Stimulated activated naive CD4-positive, alpha-beta T cell treated with Interleukin-2 at 50 U/mL for 16 hours (primary cell): ENCODE data around the gene SV2A.
"Not testable (repeated sequence)": the region's sequence is repeated elsewhere in the genome, so short reads cannot be mapped to it uniquely, and the experiment has no call there.

Experiments
- DNase-seq: peaks from one replicate; lab custom pipeline; 2025; lab: John Stamatoyannopoulos, UW

The SV2A gene

GRCh38 chr1:149886396-149887195 lies 31.0 kb downstream of the SV2A start:
- DNase-seq, result peak; percentile 80

GRCh38 chr1:149886121-149886395 lies 31.6 kb downstream of the SV2A start:
- DNase-seq, result peak; percentile 40

- peak; percentile 67 for DNase-seq
These were observed 32.1 kb downstream of the SV2A start for GRCh38 chr1:149885339-149886120.

DNA sequence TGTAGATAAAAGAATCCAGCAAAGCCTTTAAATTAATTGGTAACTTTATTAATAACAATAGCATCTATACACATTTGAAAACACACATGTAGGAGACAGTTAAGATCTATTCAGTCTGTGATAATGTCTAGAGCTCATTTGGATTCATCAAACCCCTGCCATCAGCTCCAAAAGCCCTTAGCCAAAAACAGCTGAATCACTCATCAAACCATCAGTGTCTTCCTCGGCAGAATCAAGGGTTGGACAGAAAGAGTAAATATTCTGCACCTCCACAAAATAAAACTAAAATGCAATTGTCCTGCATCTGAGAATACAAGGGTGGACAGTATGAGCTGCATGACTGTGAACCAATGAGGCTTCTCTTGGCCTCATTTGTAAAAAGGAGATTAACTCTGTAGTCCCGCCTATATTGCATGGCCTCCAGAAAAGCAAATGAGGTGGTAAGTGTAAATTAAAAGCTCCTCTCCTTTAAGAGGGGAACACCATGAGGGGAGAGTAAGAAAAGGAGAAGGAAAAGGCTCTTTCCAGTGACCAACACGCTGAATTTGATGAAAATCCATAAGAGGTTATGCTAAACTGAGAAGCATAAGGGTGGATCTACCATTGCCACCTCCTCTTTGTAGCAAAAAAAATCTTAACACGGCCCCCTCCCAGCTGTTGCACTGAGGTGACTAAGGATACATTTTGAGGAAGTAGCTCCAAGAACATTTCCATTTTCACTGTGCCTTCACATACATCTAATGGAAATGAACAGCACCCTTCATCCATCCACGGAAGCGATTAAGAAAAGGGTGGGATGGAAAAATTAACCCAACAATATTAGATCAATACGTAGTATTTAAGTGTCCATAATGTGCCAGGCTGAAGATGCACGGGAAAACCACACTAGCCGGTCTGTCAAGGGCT lies 33.0 kb downstream of the SV2A start:
- no peak for DNase-seq

DNA sequence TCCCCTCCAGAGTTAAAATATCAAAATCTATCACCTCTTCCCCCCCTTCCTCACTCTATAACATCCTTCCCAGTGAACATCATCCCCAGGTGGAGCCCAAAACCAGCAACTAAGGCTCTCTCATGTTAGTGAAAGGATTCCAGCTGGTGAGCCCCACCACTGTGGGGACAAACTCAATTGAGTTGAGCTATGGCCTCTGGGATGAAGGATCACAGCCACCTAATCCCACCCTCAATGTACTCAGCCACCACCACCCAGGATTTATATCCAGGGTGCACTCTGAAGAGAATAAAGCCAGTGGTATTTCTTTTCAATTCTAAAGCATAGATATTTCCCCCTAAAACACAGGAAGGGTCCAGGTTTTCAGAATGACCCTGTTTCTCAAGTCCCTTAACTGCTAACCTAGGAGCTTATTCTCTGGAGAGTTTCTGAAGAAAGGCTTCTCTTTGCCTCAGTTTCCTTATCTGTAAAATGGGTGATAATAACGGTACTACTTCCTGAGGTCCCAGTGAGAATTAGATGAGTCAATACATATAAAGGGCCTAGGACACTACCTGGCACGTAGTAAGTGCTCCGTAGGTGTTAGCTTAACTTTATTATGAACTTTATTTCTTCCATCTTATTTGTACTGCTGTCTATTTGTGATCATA lies 33.9 kb downstream of the SV2A start:
- DNase-seq, result no peak

- no peak for DNase-seq
These were observed 35.8 kb downstream of the SV2A start for GRCh38 chr1:149881876-149882275.

GRCh38 chr1:149879556-149879955 lies 38.1 kb downstream of the SV2A start:
- no peak for DNase-seq

GRCh38 chr1:149877211-149877946 lies 40.3 kb downstream of the SV2A start:
- no peak for DNase-seq

DNA sequence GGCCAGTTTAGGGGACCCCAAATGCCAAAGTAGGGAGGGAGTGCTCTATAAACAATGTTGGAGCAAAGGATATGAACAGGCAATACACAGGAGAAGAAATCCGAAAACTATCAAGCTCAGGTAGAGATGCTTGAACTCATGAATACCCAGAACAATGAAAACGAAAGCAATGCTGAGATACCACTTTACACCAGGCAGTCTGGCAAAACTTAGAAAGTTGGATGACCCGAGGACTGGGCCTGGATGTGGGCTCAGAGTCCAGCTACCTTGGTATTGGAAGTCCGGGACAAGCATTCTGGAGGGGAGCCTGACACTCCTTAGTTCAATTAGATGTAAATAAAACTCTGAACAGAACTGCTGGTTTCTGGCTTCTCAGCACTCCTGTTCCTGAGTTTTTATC lies 44.6 kb downstream of the SV2A start:
- not testable (repeated sequence) for DNase-seq

DNA sequence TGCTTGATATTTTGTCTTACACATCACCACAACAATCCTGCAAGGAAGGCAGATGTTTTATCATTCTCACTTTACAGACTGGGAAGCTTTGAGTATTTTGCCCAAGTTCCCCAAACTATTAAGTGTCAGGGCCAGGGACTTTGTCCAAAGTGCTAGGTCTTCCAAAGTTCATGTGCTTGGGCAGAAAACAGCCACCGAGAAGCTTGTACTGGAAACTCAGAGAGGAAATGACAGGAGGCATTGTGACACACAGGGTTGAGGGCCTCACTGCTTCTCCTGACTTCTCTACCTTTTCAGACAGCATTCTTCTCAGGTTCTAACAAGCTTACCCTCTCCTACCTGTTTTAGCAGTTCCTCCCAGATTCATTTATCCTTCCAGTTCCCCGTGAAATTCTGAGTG lies 50.8 kb downstream of the SV2A start:
- not testable (repeated sequence) for DNase-seq

DNA sequence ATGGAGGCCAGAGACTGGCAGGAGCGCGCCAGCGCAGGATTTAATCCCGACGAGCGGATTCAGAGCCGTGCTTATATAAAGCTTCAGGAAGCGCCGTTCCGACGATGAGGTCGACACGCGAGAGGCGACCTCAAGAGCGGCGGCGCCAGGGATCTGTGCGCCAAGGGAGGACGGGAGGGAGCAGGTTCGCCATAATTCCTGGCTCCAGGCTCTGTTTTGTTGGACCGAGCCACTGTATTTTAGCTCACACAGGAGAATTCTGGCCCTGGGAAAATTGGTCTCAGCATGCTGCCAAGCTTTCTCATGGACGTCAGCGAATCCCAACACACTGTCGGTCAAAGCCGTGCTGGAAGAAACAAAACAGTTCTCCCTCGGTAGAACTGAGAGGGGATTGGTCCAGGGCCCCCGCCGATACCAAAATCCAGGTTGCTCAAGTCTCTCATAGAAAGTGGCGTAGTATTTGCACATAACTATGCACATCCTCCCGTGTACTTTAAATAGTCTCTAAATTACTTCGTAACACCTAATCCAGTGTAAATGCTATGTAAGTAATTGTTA lies 56.1 kb downstream of the SV2A start:
- not testable (repeated sequence) for DNase-seq

GRCh38 chr1:149860684-149861496 lies 56.8 kb downstream of the SV2A start:
- DNase-seq, result not testable (repeated sequence)

- not testable (repeated sequence) for DNase-seq
These were observed 57.4 kb downstream of the SV2A start for GRCh38 chr1:149860271-149860670.
